HFF-Myc (cell line): ENCODE measurements around the gene DLAT.

Experiments used
- DNase-seq: peaks from one replicate; pipeline ENCODE4 v3.0.0-alpha.2; 2011; ENCODE audit warnings: low read depth; ENCODE audit errors: extremely low read depth
- H3K4me3 ChIP-seq: replicated peaks from 2 replicates; pipeline ENCODE4 v1.5.1; 2011; ENCODE audit warnings: low read depth, mild to moderate bottlenecking, control low read depth, low read length
- TF ChIP-seq, protein P1 (sequence below): IDR thresholded peaks from 2 replicates; pipeline ENCODE4 v1.5.1; 2012; ENCODE audit warnings: mild to moderate bottlenecking, low read depth, low read length, control low read depth; ENCODE audit errors: missing control alignments

DLAT gene

DNA sequence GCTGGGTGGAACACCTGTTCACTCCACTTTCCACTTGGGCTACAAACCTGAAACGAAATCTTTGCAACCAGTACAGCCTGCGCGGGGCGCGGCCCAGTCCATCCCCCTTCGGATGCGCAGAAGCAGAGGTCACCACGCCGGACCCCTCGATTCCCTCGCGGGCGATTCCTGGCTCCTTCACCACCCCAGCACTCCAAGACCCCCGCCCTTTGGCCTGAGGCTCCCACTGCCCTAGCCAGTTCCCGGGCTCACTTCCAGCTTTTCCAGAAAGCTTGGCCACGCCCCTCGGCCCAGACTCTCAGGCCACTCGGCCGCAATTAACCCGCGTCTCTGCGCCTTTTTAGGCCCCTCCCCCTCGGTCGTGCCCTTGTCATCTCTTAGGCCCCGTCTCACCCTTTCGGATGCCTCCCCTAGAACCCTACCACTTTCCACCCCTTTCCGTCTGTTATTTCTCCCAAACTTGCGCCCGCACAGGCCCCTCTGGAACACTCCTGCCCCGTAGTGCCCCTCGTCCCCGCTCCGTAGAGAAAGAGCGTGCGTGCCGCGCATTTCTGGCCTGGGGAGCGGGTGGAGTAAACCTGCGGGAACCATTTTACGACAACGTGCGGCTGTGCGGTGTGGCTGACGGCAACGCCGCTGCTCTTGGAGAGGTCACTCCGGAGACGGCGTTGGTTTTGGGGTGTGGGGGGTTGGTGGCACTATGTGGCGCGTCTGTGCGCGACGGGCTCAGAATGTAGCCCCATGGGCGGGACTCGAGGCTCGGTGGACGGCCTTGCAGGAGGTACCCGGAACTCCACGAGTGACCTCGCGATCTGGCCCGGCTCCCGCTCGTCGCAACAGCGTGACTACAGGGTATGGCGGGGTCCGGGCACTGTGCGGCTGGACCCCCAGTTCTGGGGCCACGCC is at the start of gene DLAT:
TSS of gene DLAT (plus strand) at position 636 of the 906 bp plus-strand sequence. CDS start at position 701, 65 bp downstream.
- DNase-seq: peak; percentile 45
- TF ChIP-seq, protein P1, sequence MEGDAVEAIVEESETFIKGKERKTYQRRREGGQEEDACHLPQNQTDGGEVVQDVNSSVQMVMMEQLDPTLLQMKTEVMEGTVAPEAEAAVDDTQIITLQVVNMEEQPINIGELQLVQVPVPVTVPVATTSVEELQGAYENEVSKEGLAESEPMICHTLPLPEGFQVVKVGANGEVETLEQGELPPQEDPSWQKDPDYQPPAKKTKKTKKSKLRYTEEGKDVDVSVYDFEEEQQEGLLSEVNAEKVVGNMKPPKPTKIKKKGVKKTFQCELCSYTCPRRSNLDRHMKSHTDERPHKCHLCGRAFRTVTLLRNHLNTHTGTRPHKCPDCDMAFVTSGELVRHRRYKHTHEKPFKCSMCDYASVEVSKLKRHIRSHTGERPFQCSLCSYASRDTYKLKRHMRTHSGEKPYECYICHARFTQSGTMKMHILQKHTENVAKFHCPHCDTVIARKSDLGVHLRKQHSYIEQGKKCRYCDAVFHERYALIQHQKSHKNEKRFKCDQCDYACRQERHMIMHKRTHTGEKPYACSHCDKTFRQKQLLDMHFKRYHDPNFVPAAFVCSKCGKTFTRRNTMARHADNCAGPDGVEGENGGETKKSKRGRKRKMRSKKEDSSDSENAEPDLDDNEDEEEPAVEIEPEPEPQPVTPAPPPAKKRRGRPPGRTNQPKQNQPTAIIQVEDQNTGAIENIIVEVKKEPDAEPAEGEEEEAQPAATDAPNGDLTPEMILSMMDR: no peak
- peak within 1 kb of the TSS; percentile 63 for H3K4me3 ChIP-seq

DNA sequence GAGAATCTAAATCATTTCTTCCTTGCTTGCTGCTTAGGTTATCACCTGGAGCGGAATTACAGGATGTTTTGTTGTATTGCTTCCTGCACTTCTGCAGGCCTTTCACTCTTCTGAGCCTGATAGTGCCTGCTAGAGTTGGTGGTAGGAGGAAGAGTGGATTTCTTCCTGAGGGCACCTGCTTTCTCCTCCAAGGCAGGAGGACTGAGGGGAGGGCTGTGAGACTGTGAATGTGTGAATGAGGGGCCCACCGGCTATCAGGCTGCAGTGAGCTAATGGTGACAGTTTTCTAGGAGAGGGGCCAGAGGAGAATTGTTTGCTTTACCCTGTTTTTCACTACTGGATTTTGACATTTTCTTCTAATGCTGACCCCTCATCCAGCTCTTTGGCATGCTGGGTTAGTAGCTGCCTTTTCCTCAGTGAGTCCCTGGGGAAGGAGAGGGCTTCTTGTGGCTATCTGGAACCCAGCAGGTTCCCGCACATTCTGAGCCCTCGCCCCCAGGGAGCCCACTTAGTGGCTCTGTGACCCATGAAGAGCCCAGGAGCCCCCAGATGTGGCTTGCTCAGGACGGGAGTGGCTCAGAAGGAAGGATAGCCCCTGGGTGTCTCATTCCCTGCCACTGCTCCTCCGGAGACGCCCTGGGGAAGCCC is 49.0 kb upstream of the DLAT start:
- TF ChIP-seq, protein P1: no peak
- no peak overlapping the region for H3K4me3 ChIP-seq
- DNase-seq: no peak

DNA sequence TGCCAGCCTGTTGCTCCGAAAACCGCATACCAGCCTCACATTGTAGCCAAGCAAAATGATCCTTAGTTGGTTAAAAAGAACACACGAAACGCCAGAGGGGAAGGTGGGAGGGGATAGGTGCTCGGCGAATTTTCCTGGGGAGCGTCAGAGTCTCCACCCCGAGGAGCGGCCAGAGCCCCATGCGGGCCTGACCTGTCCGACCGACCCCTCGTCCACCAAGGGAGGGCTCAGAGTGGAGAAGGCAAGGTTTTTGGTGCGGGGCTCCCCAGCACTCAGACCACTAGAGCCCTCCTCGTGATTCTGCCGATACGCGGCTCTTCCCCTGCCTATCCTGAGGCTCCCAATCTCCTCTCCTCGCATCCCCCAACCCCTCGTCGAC is 48.5 kb upstream of the DLAT start:
- peak overlapping the region; percentile 52; the same call in 1 of the 2 replicates for H3K4me3 ChIP-seq
- TF ChIP-seq, protein P1: no peak
- DNase-seq: no peak

DNA sequence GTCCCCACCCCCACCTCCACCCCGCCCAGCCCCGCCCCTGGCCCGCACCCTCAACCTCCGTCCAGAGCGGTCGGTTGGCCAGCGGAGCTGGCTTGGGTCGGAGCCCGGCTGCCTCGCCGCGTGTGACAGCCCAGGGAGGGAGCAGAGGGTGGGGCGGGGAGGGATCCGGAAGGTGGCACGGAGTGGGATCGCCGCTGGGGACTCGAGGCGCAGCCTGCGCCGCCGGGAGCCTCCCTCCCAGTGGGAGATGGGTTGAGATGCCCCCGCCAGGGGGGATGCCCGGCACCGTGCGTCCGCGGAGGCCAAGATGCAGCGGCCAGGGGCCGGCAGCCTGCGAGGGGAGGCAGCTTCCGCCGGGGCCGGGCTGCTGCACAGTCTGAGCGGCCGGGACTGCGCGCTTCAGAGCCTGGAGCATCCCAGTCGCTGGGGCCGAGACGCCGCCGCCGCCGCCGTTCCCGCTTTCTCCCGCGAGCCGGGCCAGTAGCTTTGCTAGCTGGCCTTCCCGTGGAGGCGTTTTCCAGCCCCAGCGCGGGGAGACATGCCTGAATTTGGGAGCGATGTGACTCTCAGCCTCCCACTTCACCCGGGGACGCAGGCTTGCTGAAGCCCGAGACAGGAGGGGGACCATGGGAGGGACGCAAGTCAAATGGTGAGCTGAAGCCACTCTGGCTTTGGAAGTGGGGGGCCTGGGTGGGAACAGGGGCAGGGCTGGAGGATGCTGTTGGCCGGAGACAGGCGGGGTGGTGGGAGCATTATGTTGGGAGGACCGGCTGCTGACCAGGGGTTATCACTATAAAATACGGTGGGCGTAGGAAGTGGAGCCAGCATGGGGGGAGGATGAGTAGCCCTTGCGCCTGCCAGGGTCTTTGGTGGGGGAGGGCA is 47.8 kb upstream of the DLAT start:
- no peak for DNase-seq
- H3K4me3 ChIP-seq: peak overlapping the region; percentile 52
- TF ChIP-seq, protein P1: no peak

DNA sequence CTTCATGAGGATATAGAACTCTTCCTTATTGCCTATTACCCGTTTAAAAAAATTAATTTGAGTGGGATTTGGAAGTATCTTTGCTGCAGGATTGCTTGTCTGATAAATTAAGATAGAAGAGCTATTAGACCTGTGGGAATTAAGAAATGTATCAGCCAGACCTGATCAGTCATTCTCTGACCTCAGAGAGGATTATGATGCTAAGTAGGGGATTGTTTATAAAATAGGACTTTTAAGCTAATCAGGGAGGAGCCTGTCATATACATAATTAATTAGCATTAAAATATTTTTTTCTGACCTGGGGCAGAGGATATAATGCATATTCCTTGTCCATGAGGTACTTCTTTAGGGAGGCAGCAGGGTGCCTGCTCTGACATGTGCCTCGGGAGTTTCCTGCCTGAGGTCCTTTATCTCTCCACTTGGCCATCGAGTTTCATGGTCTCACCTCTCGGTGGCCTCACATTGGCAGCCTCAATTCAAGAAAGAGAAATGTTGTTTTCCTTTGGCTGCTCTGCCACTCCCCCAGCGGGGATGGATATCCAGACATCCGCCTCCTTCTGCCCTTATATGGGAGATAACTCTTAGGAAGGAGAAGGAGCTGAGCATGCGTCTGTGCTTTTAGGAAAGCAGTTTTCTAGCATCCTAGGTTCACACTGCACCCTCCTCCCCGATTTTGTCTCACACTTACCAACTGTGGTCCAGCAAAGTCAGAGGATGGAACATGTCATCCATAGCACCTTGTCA is 47.0 kb upstream of the DLAT start:
- TF ChIP-seq, protein P1: no peak
- peak overlapping the region; percentile 52 for H3K4me3 ChIP-seq
- peak; percentile 37 for DNase-seq

DNA sequence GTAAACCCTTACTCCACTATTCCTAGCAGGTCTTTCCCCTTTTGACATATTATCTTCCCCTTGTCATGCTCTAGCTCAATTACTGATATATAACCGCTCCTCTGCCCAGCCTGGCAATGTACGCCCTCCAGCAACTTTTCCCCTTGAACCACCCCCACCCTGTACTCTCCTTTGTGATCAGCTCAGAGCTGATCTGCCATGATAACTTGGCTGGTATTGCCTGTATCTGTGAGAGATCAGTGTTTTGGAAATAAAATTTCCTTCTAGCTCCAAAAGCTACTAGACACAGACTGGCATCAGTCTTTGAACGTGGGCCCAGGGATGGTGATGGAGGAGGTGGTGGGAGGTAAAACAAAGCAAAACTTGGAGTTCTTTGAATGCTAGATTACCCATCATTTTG is 45.1 kb upstream of the DLAT start:
- H3K4me3 ChIP-seq: no peak overlapping the region
- DNase-seq: no peak
- TF ChIP-seq, protein P1: no peak
